Fibroblast of pulmonary artery (primary cell): ENCODE results near the gene DPEP2NB.
"Not testable (repeated sequence)": the region's sequence is repeated elsewhere in the genome, so short reads cannot be mapped to it uniquely, and the experiment has no call there.

Experiments
- DNase-seq: peaks from one replicate; pipeline ENCODE4 v3.0.0-alpha.2; 2010; ENCODE audit warnings: low read depth
- H3K4me3 ChIP-seq: replicated peaks from 2 replicates; pipeline ENCODE4 v1.5.1; 2011; ENCODE audit warnings: low read depth, mild to moderate bottlenecking, control low read depth, low read length, moderate library complexity
- TF ChIP-seq, protein P1 (sequence below): IDR thresholded peaks from 2 replicates; pipeline ENCODE4 v1.5.1; 2011; ENCODE audit warnings: mild to moderate bottlenecking, control low read depth, low read length, inconsistent platforms; ENCODE audit errors: missing control alignments

DPEP2NB gene

DNA sequence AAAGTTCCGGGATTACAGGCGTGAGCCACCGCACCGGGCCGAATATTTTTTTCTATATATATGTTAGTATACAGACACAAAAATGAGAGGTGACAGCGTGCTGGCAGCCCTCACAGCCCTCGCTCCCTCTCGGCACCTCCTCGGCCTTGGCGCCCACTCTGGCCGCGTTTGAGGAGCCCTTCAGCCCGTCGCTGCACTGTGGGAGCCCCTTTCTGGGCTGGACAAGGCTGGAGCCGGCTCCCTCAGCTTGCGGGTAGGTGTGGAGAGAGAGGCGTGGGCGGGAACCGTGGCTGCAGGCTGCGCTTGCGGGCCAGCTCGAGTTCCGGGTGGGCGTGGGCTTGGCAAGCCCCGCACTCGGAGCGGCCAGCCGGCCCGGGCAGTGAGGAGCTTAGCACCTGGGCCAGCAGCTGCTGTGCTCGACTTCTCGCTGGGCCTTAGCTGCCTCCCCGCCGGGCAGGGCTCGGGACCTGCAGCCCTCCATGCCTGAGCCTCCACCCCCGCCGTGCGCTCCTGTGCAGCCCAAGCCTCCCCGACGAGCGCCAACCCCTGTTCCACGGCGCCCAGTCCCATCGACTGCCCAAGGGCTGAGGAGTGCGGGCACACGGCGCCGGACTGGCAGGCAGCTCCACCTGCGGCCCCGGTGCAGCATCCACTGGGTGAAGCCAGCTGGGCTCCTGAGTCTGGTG is 33.6 kb downstream of the DPEP2NB start:
- no peak for DNase-seq
- TF ChIP-seq, protein P1, sequence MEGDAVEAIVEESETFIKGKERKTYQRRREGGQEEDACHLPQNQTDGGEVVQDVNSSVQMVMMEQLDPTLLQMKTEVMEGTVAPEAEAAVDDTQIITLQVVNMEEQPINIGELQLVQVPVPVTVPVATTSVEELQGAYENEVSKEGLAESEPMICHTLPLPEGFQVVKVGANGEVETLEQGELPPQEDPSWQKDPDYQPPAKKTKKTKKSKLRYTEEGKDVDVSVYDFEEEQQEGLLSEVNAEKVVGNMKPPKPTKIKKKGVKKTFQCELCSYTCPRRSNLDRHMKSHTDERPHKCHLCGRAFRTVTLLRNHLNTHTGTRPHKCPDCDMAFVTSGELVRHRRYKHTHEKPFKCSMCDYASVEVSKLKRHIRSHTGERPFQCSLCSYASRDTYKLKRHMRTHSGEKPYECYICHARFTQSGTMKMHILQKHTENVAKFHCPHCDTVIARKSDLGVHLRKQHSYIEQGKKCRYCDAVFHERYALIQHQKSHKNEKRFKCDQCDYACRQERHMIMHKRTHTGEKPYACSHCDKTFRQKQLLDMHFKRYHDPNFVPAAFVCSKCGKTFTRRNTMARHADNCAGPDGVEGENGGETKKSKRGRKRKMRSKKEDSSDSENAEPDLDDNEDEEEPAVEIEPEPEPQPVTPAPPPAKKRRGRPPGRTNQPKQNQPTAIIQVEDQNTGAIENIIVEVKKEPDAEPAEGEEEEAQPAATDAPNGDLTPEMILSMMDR, result no peak

DNA sequence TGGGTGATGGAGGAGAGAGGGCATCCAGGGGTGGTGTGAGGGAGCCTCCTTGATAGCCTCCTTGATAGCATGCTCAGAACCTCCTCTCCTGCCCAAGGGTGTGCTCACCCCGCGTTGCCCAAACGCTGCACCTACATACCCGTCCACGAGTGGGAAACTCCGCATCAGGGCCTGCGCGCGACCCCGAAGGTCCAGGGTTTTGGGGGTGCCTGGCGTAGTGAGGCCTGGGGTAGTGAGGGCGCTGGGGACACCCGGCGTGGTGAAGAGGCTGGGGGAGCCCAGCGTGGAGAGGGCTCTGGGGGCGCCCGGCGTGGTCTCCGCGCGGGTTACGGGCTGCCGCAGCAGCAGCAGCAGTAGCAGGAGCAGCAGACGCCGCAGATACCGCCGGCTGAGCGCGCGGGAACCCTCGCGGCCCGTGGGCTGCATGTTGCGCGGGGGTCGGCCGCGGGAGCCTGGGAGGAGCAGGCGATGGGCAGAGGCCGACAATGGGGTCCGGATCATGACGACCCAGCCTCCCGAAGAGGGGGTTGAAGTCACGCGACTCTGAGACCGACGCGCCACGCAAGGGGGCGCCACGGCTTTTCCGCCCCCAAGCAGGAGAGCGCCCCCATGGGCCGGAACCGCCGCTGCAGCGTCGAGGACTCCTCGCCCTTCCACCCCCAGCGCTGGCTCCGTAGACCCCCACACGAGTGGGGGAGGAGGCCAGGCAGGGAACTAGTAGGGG is 35.6 kb downstream of the DPEP2NB start, which contains the start of gene DPEP3:
DPEP3 (minus strand) TSS at position 545 of the 724 bp plus-strand sequence; CDS start at position 426, 119 bp downstream.
- H3K4me3 ChIP-seq, result no peak within 1 kb of the TSS
- TF ChIP-seq, protein P1, result peak; percentile 33
- DNase-seq, result no peak

More for the DNA sequence above, 33.6 kb downstream of the DPEP2NB start:
- no peak overlapping the region for H3K4me3 ChIP-seq

DNA sequence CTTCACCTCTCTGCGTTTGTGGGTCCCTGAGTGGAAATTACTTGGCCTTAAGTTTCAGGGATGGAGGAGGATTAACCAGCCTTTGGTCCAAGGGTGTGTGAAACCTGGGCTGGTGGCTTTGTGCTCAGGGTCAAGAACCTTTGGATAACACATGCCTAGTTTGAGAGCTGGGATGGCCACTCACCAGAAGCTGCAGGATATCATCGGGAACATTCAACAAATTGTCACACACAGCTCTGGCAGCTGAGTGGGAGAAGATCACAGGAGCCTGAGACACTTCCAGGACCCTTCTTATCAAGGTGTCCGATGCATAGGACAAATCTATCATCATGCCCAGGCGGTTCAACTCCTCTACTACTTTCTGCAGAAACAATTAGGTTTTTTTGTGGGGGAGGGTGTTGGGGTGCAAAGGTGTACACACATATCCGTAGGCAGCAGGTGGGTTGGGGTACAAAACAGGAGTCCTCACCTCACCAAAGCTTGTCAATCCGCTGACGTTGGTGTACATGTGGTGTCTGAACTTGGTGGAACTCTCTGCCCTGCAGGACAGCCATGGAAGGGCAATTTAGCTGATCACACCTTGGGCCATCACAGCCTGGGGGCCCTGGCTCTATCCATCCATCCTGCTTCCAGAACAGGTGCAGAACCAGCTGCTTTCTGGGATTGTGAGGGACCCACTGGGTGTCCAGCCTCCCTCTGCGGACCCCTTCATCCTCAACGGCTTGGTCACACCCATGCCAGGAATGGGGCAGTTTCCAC is 38.1 kb downstream of the DPEP2NB start:
- no peak for DNase-seq
- TF ChIP-seq, protein P1, result no peak
- H3K4me3 ChIP-seq, result no peak overlapping the region

DNA sequence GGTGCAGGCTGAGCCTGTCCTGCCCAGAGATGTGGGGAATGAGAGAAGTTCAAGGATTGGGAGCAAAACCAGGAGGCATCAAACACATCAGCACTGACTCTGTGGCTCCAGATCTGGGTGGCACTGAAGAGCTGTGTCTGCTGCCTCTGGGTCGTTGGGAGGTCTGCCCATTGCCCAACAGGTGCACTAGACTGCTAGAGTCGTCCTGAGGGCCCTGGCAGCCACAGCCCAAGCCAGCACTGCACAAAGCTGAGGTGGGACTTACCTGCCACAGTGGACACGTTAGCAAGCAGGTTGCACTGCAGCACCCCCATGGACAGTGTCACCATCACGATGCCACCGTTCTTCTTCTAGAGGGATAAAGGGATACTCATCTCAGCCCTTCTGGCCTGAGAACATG is 38.7 kb downstream of the DPEP2NB start:
- TF ChIP-seq, protein P1, result no peak
- DNase-seq, result no peak
- H3K4me3 ChIP-seq, result no peak overlapping the region

DNA sequence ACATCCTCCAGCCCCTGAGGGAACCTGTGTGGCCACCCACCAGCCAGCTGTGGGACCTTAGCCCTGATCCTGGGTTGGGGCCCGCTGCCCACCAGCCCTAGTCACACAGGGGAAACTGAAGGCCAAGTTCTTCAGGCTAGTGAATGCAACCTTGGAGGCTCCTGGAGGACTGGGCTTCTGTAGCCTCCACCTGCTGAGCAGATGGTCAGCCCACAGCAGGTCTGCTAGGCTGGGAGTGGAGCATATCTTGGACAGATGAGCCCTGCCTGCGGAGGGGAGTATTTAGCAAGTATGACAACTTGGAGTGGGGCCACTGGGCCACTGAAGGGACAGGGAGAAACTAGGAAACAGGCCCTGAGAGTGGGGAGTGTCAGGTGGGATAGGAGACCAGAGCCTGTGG is 39.5 kb downstream of the DPEP2NB start:
- TF ChIP-seq, protein P1, result no peak

DNA sequence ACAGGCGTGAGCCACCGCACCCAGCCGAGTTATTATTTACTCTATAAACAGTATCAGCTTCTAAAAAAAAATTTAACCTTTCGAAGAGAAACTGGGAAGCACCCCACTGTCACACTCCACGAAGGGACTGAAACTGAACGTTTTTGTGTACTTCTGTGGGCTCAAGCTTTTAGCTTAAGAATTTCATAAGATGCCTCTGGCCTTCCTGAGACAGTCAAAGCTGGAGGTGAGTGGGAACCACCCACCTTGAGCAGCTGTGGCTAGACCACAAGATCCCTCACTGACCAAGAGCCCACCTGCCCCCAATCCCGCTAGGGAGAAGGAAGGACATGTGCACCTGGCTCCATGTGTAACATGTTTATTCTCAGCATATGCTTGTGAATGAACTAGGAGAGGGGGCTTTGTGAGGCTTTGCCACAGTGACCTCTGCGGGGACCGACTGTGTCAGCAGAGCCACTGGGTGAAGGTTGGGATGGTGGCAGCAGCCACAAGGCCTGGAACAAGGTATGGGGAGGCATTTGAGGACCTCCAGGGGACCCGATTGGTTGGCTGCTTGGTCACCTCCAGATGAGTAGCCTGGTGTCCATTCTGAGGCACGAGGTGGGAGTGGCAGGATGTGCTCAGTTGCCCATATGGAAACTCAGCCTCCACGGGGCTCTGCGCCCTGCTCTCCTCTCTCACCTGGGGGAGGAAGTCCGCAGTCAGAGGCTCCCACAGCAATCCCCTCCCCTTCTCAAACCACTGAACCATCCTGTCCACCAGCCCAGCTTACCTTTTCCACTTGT is 40.2 kb downstream of the DPEP2NB start:
- DNase-seq, result no peak
- no peak overlapping the region for H3K4me3 ChIP-seq
- TF ChIP-seq, protein P1, result no peak

More for the DNA sequence above, 39.5 kb downstream of the DPEP2NB start:
- DNase-seq, result no peak
- H3K4me3 ChIP-seq, result no peak overlapping the region

DNA sequence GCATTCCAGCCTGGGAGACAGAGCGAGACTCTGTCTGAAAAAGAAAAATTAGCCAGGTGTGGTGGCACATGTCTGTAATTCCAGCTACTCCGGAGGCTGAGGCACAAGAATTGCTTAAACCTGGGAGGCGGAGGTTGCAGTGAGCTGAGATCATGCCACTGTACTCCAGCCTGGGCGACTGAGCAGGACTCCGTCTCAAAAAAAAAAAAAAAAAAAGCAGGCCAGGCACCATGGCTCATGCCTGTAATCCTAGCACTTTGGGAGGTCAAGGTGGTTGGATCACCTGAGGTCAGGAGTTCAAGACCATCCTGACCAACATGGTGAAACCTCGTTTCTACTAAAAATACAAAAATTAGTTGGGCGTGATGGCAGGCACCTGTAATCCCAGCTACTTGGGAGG is 43.4 kb downstream of the DPEP2NB start:
- not testable (repeated sequence) for DNase-seq

More for the DNA sequence above, 43.4 kb downstream of the DPEP2NB start:
- H3K4me3 ChIP-seq, result not testable (repeated sequence)
